Psoas muscle (tissue), 8 donors: ENCODE results near the gene ABCA3. TPM values are rescaled to one million over a fixed set of nuclear protein-coding genes. Genes with fewer than 3 reads are reported as not detected.

Source experiments
- ATAC-seq, 4 donors: fragments of 200-7000 bp; cut with Tn5 transposase; one replicate each; pipeline ENCODE4 v1.9.1; 2020; ENCODE audit warnings: moderate library complexity in 3 of 4, mild to moderate bottlenecking in 2 of 4
- DNase-seq, 2 donors: peaks; one replicate each; pipeline ENCODE4 v3.0.0-alpha.2; 2020
- H3K27ac ChIP-seq: fragments of 200-600 bp; one replicate; pipeline ENCODE4 v1.8.0; 2022
- H3K27me3 ChIP-seq, 3 donors: fragments of 200-600 bp in 1 of 3; one replicate each; pipeline versions ENCODE4 v1.6.1 to v1.8.0; 2013 to 2022; ENCODE audit warnings: low read length in 2 of 3, mild to moderate bottlenecking in 2 of 3, moderate library complexity in 1 of 3; ENCODE audit not compliant: insufficient read depth in 3 of 3
- H3K36me3 ChIP-seq, 2 donors: fragments of 200-600 bp in 1 of 2; one replicate each; pipeline versions ENCODE4 v1.6.1 to v1.8.0; 2013 to 2022; ENCODE audit warnings: low read depth in 1 of 2, mild to moderate bottlenecking in 1 of 2, moderate library complexity in 1 of 2; ENCODE audit not compliant: insufficient read depth in 1 of 2
- H3K4me1 ChIP-seq: fragments of 200-600 bp; one replicate; pipeline ENCODE4 v1.8.0; 2022
- H3K4me3 ChIP-seq: fragments of 200-600 bp; one replicate; pipeline ENCODE4 v1.8.0; 2022; ENCODE audit warnings: mild to moderate bottlenecking
- H3K9me3 ChIP-seq: fragments of 200-600 bp; one replicate; pipeline ENCODE4 v1.8.0; 2022
- CTCF ChIP-seq: fragments of 200-600 bp; IDR thresholded peaks from one replicate; pipeline ENCODE4 v1.8.0; 2022; ENCODE audit warnings: antibody characterized with exemption
- WGBS, 3 donors: extraction: QIAGEN DNeasy Blood & Tissue Kit; methylation state at CpG; one replicate each; pipeline versions ENCODE4 v1.1.6 to v1.1.7; 2013; 5-methylcytosine and 5-hydroxymethylcytosine counted together
- intact Hi-C, 2 donors: fragments of 100-400 bp; cut with DNase I; formaldehyde crosslinking; loops; one replicate each; pipeline versions ENCODE4 v1.11.0 to v1.14.2; 2022
- polyA plus RNA-seq, 3 donors: library from polyadenylated mRNA; stranded (reverse); fragments of 200-250 nt; gene quantifications; one replicate each; pipeline ENCODE4 v1.2.3, GENCODE V29; 2013
- total RNA-seq, 4 donors: library from RNA; stranded (reverse); fragmentation: NEBNext Ultra II Directional in 2 of 4; extraction: Animal tissue kit (Norgen Biotek cat#: 25700) in 2 of 4; gene quantifications; one replicate each; pipeline versions ENCODE4 v1.2.1 to v1.2.4, GENCODE V29; 2021 to 2023
- donor health status: healthy with polysubstance abuse.
- donor health status: DM: no; HTN: no; CAD: no; lungs with moderate emphysema.
- donor health status: Bipolar disorder and iron deficiency.
- donor health status: healthy.
- donor health status: DM: yes; HTN: yes; CAD: no.
- donor health status: DM: no; HTN: no; CAD: no.
- donor health status: DM: no; HTN: no; CAD: no.
- donor health status: DM: yes; HTN: yes; CAD: no.

ABCA3 gene
- total and polyA plus RNA-seq, 7 donors = 2.2 to 9.4 (median 8.6) TPM

GRCh38 chr16:2252806-2253148, 87.8 kb downstream of the ABCA3 start:
- no peak for ATAC-seq

GRCh38 chr16:2251296-2252111, 89.0 kb downstream of the ABCA3 start, which contains the start of gene ECI1:
Gene ECI1 (minus strand): TSS chr16:2251587. CDS start chr16:2251566, 21 bp downstream.
- Histone ChIP-seq H3K36me3 (peaks cover 7 to 61% of the 10 kb centered on the region in 2 donors), H3K4me3 (peak within 1 kb of the TSS; percentile 73), H3K4me1 (peaks cover 18% of the 10 kb centered on the region), H3K27ac (peak within 1 kb of the TSS; percentile 87), H3K27me3 (no peaks in the 10 kb centered on the region), H3K9me3 (no peaks in the 10 kb centered on the region)
- intact Hi-C loops = loop anchor here in 1 of 2 donors (1.0 to 5.0 kb wide), 3 partner anchors 34 to 94 kb away; partner anchors contain the start of gene TRAF7
- WGBS, 3 donors = 1% methylated on average over 59 to 88 of the region's 88 CpGs
- ATAC-seq (peak; percentile 96 to 98 (median 96)), DNase-seq (peak; percentile 96 to 99)
- TF ChIP-seq CTCF = peak; percentile 76

More at GRCh38 chr16:2252806-2253148, 87.8 kb downstream of the ABCA3 start:
- intact Hi-C loops = loop anchor here in 1 of 2 donors (5.0 kb wide), 2 partner anchors 35 to 95 kb away; partner anchors contain the start of gene TRAF7
- H3K4me1 ChIP-seq = peaks cover 18% of the 10 kb centered on the region
- no peak for TF ChIP-seq CTCF
- H3K27me3 ChIP-seq = no peaks in the 10 kb centered on the region
- H3K27ac ChIP-seq = peak overlapping the region; percentile 87
- no peak overlapping the region for H3K4me3 ChIP-seq
- peaks cover 6 to 69% of the 10 kb centered on the region in 2 donors for H3K36me3 ChIP-seq
- peak in 1 of 2 donors; percentile 19 for DNase-seq
- H3K9me3 ChIP-seq = no peaks in the 10 kb centered on the region
- 96 to 97% (median 97%) methylated on average over 7 of the region's 7 CpGs for WGBS, 3 donors

- intact Hi-C loops = loop anchor here in 1 of 2 donors (1.0 to 5.0 kb wide), 3 partner anchors 33 to 93 kb away; partner anchors contain the start of gene TRAF7
- Histone ChIP-seq H3K9me3 (no peaks in the 10 kb centered on the region), H3K4me3 (peak overlapping the region; percentile 73), H3K4me1 (peaks cover 18% of the 10 kb centered on the region), H3K27me3 (no peaks in the 10 kb centered on the region), H3K27ac (peak overlapping the region; percentile 87), H3K36me3 (peaks cover 11 to 61% of the 10 kb centered on the region in 2 donors)
- 2 to 3% (median 3%) methylated on average over 30 to 35 of the region's 35 CpGs for WGBS, 3 donors
- DNase-seq (peak in 1 of 2 donors; percentile 71), ATAC-seq (peak; percentile 0 to 41 (median 8))
- TF ChIP-seq CTCF = no peak
Measured at GRCh38 chr16:2250652-2251295, 89.8 kb downstream of the ABCA3 start.

- peaks cover 15 to 69% of the 10 kb centered on the region in 2 donors for H3K36me3 ChIP-seq
- H3K27me3 ChIP-seq = no peaks in the 10 kb centered on the region
- peak in 1 of 2 donors; percentile 26 for DNase-seq
- H3K9me3 ChIP-seq = no peaks in the 10 kb centered on the region
- no peak overlapping the region for H3K27ac ChIP-seq
- 68 to 76% (median 72%) methylated on average over 18 of the region's 18 CpGs for WGBS, 3 donors
- no peak overlapping the region for H3K4me3 ChIP-seq
- intact Hi-C loops = loop anchor here (2.0 kb wide), 1 partner anchor 20 kb away; no protein-coding TSS in a partner anchor
- ATAC-seq = no peak
- H3K4me1 ChIP-seq = peaks cover 10% of the 10 kb centered on the region
- TF ChIP-seq CTCF = no peak
Measured at GRCh38 chr16:2246301-2246885, 94.1 kb downstream of the ABCA3 start.
